ENCODE measurements around the gene GRIK4.

DNA sequence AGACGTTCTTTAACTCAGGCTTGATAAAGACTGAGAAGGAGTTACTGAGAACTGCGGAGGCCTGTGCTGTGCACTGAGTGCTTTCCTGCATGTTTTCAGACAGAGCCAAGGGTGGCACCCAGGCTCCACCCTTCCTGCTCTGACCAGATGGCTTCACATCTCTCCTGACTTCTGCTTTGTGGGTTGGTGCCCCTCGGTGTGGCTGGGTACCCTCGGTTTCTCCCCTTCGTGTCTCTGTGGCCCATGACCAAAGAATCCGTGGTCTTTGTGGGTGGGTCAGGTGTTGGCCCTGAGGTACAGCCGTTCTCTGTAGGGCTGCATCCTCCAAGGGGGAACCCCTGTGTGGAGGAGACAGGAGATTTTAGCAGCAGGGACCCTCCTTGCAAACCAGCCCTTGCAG, 34.3 kb downstream of the GRIK4 start:
- TF ChIP-seq, protein P1, sequence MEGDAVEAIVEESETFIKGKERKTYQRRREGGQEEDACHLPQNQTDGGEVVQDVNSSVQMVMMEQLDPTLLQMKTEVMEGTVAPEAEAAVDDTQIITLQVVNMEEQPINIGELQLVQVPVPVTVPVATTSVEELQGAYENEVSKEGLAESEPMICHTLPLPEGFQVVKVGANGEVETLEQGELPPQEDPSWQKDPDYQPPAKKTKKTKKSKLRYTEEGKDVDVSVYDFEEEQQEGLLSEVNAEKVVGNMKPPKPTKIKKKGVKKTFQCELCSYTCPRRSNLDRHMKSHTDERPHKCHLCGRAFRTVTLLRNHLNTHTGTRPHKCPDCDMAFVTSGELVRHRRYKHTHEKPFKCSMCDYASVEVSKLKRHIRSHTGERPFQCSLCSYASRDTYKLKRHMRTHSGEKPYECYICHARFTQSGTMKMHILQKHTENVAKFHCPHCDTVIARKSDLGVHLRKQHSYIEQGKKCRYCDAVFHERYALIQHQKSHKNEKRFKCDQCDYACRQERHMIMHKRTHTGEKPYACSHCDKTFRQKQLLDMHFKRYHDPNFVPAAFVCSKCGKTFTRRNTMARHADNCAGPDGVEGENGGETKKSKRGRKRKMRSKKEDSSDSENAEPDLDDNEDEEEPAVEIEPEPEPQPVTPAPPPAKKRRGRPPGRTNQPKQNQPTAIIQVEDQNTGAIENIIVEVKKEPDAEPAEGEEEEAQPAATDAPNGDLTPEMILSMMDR (conservative IDR thresholded peaks at IDR 0.05; ENCODE audit: low read depth, low read length), result no peak
- no peak for TF ChIP-seq EZH2phosphoT487 (IDR thresholded peaks at IDR 0.05; ENCODE audit: borderline replicate concordance, low read length)

Measured in PC-3 (cell line).